Measurements from ENCODE around the gene SETBP1.
A peak's percentile ranks its signal among the peaks of the same experiment; 100 is the strongest.

Gene SETBP1

GRCh38 chr18:44796429-44797428, 116.0 kb downstream of the SETBP1 start:
- ChIA-PET CTCF (interaction anchor here (0.6 to 1.5 kb wide), 4 partner anchors 10 to 417 kb away, joined by 3 to 7 read pairs (median 4); no protein-coding TSS in a partner anchor), POLR2A (no interaction called here)
- no peak overlapping the region for H3K4me3 ChIP-seq (ENCODE audit: low read depth, low read length)
- H3K27ac ChIP-seq (ENCODE audit: extremely low read depth, low read depth, low read length), result no peak overlapping the region
- TF ChIP-seq ZSCAN4 (tag by site-specific recombination; IDR thresholded peaks at IDR 0.05) (peak; percentile 72; the same call in 1 of the 2 replicates), ZNF221 (tag by site-specific recombination; IDR thresholded peaks at IDR 0.05; ENCODE audit: borderline replicate concordance) (no peak), ZBTB20 (tag by site-specific recombination; IDR thresholded peaks at IDR 0.05) (0 out of 2 replicates have a peak, but pooled peaks have one; percentile 31)
- H3K9me3 ChIP-seq (ENCODE audit: control insufficient read depth, insufficient read depth, low read depth, low read length), result no peaks in the 10 kb centered on the region
- H3K36me3 ChIP-seq (ENCODE audit: control insufficient read depth in 2 of 2, insufficient read depth in 1 of 2, low read length in 2 of 2), result peaks cover 0 to 4% of the 10 kb centered on the region in 2 experiments; a peak in 1 of 3 replicates
- H3K4me1 ChIP-seq (ENCODE audit: control insufficient read depth, insufficient read depth, low read length), result peaks cover 7% of the 10 kb centered on the region

- H3K4me1 ChIP-seq (ENCODE audit: control insufficient read depth, insufficient read depth, low read length), result peaks cover 12% of the 10 kb centered on the region
- ChIA-PET CTCF (no interaction called here), POLR2A (no interaction called here)
- TF ChIP-seq ZNF24 (tag by site-specific recombination; IDR thresholded peaks at IDR 0.05), result no peak
- TF ChIP-seq PBX3 (CRISPR knock-in tag; IDR thresholded peaks at IDR 0.05), result no peak
- TF ChIP-seq ZNF624 (tag by site-specific recombination; IDR thresholded peaks at IDR 0.05), result no peak
- no peak for TF ChIP-seq ZNF311 (tag by site-specific recombination; IDR thresholded peaks at IDR 0.05; ENCODE audit: borderline replicate concordance)
- TF ChIP-seq ZNF623 (tag by site-specific recombination; IDR thresholded peaks at IDR 0.05), result no peak
- no peak for TF ChIP-seq ZSCAN5A (tag by site-specific recombination; IDR thresholded peaks at IDR 0.05)
- no peak overlapping the region for H3K4me3 ChIP-seq (ENCODE audit: low read depth, low read length)
- H3K27ac ChIP-seq (ENCODE audit: extremely low read depth, low read depth, low read length), result no peak overlapping the region
- H3K36me3 ChIP-seq (ENCODE audit: control insufficient read depth in 2 of 2, insufficient read depth in 1 of 2, low read length in 2 of 2), result peaks cover 0 to 4% of the 10 kb centered on the region in 2 experiments; a peak in 1 of 3 replicates
- H3K9me3 ChIP-seq (ENCODE audit: control insufficient read depth, insufficient read depth, low read depth, low read length), result no peaks in the 10 kb centered on the region
Measured at GRCh38 chr18:44798433-44799048, 117.9 kb downstream of the SETBP1 start.

- CTCF ChIA-PET, result interaction anchor here (0.8 kb wide), 1 partner anchor 28 kb away, joined by 5 read pairs; no protein-coding TSS in a partner anchor
- POLR2A ChIA-PET, result no interaction called here
- no peak overlapping the region for H3K4me3 ChIP-seq (ENCODE audit: low read depth, low read length)
Measured at GRCh38 chr18:44799382-44799906, 118.8 kb downstream of the SETBP1 start.

More at GRCh38 chr18:44799382-44799906, 118.8 kb downstream of the SETBP1 start:
- Histone ChIP-seq H3K4me1 (ENCODE audit: control insufficient read depth, insufficient read depth, low read length) (peaks cover 17% of the 10 kb centered on the region), H3K36me3 (ENCODE audit: control insufficient read depth in 2 of 2, insufficient read depth in 1 of 2, low read length in 2 of 2) (peaks cover 0 to 4% of the 10 kb centered on the region in 2 experiments; a peak in 1 of 3 replicates), H3K27ac (ENCODE audit: extremely low read depth, low read depth, low read length) (no peak overlapping the region), H3K9me3 (ENCODE audit: control insufficient read depth, insufficient read depth, low read depth, low read length) (no peaks in the 10 kb centered on the region)
- TF ChIP-seq ZBTB26 (tag by site-specific recombination; optimal IDR thresholded peaks at IDR 0.05) (no peak), PATZ1 (tag by site-specific recombination; IDR thresholded peaks at IDR 0.05) (no peak), ZIC2 (tag by site-specific recombination; IDR thresholded peaks at IDR 0.05) (peak; percentile 73)
